ENCODE data around the gene SMIM45.

GRCh38 chr22:41946629-41947423 lies 5.1 kb upstream of the SMIM45 start, which contains the start of gene CENPM:
- TF ChIP-seq, protein P1, sequence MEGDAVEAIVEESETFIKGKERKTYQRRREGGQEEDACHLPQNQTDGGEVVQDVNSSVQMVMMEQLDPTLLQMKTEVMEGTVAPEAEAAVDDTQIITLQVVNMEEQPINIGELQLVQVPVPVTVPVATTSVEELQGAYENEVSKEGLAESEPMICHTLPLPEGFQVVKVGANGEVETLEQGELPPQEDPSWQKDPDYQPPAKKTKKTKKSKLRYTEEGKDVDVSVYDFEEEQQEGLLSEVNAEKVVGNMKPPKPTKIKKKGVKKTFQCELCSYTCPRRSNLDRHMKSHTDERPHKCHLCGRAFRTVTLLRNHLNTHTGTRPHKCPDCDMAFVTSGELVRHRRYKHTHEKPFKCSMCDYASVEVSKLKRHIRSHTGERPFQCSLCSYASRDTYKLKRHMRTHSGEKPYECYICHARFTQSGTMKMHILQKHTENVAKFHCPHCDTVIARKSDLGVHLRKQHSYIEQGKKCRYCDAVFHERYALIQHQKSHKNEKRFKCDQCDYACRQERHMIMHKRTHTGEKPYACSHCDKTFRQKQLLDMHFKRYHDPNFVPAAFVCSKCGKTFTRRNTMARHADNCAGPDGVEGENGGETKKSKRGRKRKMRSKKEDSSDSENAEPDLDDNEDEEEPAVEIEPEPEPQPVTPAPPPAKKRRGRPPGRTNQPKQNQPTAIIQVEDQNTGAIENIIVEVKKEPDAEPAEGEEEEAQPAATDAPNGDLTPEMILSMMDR (IDR thresholded peaks at IDR 0.05) = peak in 1 of 6 experiments; percentile 3
- TF ChIP-seq POLR2A (IDR thresholded peaks at IDR 0.05) = peak in 1 of 4 donors; percentile 19

Data from esophagus squamous epithelium (tissue), 4 donors.